Stimulated activated CD8-positive, alpha-beta memory T cell treated with anti-CD3 and anti-CD28 coated beads, Interleukin-7, amount 100 ng/mL, for 4 hours (primary cell): ENCODE data around the gene ACOT6.
A peak's percentile ranks its signal among the peaks of the same experiment; 100 is the strongest.
"Not testable (repeated sequence)": the region's sequence is repeated elsewhere in the genome, so short reads cannot be mapped to it uniquely, and the experiment has no call there.

ENCODE experiments used
- DNase-seq, 2 donors: peaks; one replicate each; pipeline ENCODE4 v3.0.0-alpha.2; 2020; ENCODE audit warnings: low read depth in 2 of 2

ACOT6 gene

GRCh38 chr14:73599499-73599898 lies 12.8 kb upstream of the ACOT6 start:
- no peak for DNase-seq

- DNase-seq = no peak
These were observed 9.3 kb upstream of the ACOT6 start for GRCh38 chr14:73602994-73603393.

- DNase-seq = no peak
These were observed 6.0 kb upstream of the ACOT6 start for GRCh38 chr14:73606271-73606670.

- DNase-seq = no peak
These were observed 5.1 kb upstream of the ACOT6 start for GRCh38 chr14:73607241-73607640.

GRCh38 chr14:73610687-73611086 lies 1.6 kb upstream of the ACOT6 start:
- no peak for DNase-seq

- no peak for DNase-seq
These were observed 698 bp downstream of the ACOT6 start for GRCh38 chr14:73613046-73613383.

GRCh38 chr14:73613419-73613963 lies 1.2 kb downstream of the ACOT6 start:
- no peak for DNase-seq

- DNase-seq = no peak
These were observed 4.5 kb downstream of the ACOT6 start for GRCh38 chr14:73616831-73617230.

GRCh38 chr14:73619524-73619923 lies 7.2 kb downstream of the ACOT6 start:
- no peak for DNase-seq

- DNase-seq = no peak
These were observed 8.0 kb downstream of the ACOT6 start for GRCh38 chr14:73620268-73620667.

- DNase-seq = no peak
These were observed 11.3 kb downstream of the ACOT6 start for GRCh38 chr14:73623504-73624054.

- DNase-seq = no peak
These were observed 13.4 kb downstream of the ACOT6 start for GRCh38 chr14:73625706-73626105.

GRCh38 chr14:73627151-73627558 lies 14.8 kb downstream of the ACOT6 start:
- no peak for DNase-seq

- no peak for DNase-seq
These were observed 17.9 kb downstream of the ACOT6 start for GRCh38 chr14:73630009-73630780.

GRCh38 chr14:73633116-73634010 lies 21.0 kb downstream of the ACOT6 start:
- DNase-seq = peak; percentile 39 to 47

GRCh38 chr14:73634011-73634833 lies 21.9 kb downstream of the ACOT6 start:
- DNase-seq = no peak

- DNase-seq = not testable (repeated sequence)
These were observed 24.0 kb downstream of the ACOT6 start for GRCh38 chr14:73636355-73636754.

- no peak for DNase-seq
These were observed 25.5 kb downstream of the ACOT6 start for GRCh38 chr14:73637830-73638229.

GRCh38 chr14:73640796-73641365 lies 28.6 kb downstream of the ACOT6 start:
- no peak for DNase-seq

- peak; percentile 79 to 90 for DNase-seq
These were observed 32.4 kb downstream of the ACOT6 start, which contains the start of gene DNAL1 for GRCh38 chr14:73644531-73645247. TSS of gene DNAL1 (plus strand) at chr14:73644986. CDS start at chr14:73645040, 54 bp downstream.
